GM19025 (cell line): ENCODE measurements around the gene CDKN3.
"Not testable (repeated sequence)": the region's sequence is repeated elsewhere in the genome, so short reads cannot be mapped to it uniquely, and the experiment has no call there.

Experiments used
- ATAC-seq: cut with Tn5 transposase; IDR thresholded peaks from one replicate; pipeline ENCODE4 v1.9.1; 2021; ENCODE audit warnings: mild to moderate bottlenecking, low read depth, moderate library complexity; ENCODE audit not compliant: unreplicated experiment

CDKN3 gene

DNA sequence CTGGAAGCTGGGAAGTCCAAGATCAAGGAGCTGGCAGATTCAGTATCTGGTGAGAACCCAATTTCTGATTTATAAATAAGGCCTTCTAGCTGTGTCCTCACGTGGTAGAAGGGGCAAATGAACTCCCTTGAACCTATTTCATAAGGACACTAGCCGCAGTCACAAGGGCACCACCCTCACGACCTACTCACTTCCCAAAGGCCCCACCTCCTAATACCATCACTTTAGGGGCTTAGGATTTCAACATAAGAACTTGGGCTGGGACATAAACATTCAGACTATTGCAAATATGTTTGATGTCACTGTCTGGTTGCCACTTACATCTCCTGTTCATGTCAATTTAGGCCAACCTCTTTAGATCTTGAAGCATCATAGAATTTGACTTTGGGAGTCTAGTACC lies 55.2 kb downstream of the CDKN3 start:
- no peak for ATAC-seq

DNA sequence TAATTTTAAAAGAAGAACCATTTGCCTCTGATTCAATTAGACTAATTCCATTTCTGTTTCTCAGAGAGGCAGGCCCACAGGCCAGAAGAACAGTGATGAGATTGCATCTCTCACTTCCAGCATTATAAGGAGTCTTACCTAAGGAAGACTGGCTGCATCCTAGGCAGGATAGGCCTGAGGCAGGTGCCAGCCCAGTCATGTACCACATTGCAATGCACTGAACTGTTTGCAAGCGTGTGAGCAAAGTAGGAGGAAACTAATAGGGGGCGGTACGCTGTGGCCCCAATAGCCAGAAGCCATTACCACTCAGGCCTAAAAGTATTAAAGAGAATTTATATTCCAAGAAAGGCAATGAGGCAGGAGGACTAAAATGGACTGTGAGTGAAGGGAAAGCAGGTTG lies 56.4 kb downstream of the CDKN3 start:
- ATAC-seq: no peak

DNA sequence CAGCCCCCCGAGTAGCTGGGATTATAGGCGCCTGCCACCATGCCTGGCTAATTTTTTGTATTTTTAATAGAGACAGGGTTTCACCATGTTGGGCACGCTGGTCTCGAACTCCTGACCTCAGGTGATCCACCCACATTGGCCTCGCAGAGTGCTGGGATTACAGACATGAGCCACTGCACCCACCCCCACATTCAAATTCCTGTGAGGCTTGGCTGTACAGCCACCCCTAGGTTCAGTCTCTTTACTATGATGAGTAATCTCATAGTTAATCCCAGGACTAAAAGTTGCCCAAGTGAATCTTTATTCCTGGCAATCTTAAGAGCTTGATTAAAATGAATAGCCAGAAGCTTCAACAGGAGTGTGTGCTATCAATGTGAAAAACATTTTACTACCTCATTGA lies 57.2 kb downstream of the CDKN3 start:
- not testable (repeated sequence) for ATAC-seq

DNA sequence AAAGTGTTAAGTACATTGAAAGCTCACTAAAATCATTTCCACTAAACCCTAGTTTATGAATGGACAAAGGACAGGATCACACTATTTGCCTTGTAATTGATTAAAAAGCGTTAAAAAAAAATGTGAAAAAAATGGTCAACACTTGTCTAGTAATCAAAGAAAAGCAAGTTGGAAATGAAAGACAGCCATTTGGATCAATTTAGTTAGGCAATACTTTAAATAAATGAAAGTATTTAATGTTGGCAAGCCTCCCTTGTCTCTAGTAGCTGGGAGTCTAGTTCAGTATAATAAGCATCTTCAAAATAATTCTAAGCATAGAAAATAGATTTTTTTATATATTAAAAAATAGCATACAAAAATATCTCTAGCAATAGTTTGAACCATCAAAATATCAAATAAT lies 58.6 kb downstream of the CDKN3 start:
- no peak for ATAC-seq

DNA sequence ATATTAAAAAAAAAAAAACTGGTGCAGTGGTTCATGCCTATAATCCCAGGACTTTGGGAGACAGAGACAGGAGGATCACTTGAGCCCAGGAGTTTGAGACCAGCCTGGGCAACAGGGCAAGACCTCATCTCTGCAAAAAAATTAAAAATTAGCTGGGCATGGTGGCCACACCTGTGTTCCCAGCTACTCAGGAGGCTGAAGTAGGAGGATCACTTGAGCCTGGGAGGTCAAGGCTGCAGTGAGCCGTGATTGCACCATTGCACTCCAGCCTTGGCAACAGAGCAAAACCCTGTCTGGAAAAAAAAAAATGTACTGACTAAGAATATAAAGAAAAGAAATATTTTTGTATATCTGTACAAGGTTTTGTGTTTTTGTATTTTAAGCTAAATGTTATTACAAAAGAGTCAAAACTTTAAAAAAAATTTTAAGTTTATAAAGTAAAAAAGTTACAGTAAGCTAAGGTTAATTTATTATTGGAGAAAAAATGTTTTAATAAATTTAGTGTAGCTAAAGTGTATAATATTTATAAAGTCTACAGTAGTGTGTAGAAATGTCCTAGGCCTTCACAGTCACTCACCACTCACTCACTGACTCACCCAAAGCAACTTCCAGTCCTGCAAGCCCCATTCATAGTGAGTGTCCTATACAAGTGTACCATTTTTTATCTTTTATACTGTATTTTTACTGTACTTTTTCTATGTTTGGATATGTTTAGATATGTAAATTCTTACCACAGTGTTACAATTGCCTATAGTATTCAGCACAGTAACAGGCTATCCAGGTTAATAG lies 60.2 kb downstream of the CDKN3 start:
- not testable (repeated sequence) for ATAC-seq

DNA sequence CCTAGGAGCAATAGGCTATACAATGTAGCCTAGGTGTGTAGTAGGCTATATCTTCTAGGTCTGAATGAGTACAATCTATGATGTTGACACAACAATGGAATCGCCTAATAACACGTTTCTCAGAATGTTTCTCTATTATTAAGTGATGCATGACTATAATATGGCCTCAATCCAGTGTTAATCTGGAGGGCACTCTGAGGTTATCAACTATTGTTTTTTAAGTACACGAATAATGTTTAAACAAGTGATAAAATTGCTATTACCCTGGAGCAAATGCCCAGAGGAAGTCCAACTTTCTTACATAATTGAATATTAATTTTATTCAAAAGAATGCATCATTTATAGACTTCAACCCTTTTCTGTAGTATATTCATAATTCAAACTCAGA lies 60.8 kb downstream of the CDKN3 start:
- ATAC-seq: no peak

DNA sequence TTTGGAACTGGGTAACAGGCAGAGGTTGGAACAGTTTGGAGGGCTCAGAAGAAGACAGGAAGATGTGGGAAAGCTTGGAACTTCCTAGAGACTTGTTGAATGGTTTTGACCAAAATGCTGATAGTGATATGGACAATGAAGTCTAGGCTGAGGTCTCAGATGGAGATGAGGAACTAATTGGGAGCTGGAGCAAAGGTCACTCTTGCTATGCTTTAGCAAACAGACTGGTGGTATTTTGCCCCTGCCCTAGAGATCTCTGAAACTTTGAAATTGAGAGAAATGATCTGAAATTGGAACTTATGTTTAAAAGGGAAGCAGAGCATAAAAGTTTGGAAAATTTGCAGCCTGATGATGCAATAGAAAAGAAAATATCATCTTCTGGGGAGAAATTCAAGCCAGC lies 61.7 kb downstream of the CDKN3 start:
- ATAC-seq: not testable (repeated sequence)

DNA sequence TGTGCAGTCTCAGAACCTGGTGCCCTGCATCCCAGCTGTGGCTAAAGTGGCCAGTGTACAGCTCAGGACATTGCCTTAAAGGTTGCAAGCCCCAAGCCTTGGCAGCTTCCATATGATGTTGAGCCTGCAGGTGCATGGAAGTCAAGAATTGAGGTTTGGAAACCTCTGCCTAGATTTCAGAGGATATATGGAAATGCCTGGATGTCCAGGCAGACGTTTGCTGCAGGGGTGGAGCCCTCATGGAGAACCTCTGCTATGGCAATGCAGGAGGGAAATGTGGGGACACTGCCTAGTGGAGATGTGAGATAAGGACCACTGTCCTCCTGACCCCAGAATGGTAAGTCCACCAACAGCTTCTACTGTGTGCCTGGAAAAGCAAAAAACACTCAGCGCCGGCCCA lies 62.3 kb downstream of the CDKN3 start:
- ATAC-seq: no peak

DNA sequence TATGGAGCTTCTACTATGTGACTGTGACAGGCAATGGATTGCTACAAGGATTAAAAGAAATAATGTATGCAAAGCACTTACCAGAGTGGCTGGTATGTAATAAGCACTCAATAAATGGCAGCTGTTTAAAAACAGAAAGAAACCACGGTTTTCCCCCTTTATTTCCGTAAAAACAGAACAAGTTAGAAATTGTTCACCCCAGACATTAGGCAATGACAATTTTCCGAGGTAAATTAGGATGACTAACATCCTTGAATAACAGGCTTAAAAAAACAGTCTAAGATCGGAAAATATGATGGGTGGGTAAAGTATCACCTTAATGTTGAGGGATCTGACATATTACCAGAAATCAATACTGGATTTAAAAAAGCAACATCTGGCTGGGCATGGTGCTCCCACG lies 65.2 kb downstream of the CDKN3 start:
- no peak for ATAC-seq

DNA sequence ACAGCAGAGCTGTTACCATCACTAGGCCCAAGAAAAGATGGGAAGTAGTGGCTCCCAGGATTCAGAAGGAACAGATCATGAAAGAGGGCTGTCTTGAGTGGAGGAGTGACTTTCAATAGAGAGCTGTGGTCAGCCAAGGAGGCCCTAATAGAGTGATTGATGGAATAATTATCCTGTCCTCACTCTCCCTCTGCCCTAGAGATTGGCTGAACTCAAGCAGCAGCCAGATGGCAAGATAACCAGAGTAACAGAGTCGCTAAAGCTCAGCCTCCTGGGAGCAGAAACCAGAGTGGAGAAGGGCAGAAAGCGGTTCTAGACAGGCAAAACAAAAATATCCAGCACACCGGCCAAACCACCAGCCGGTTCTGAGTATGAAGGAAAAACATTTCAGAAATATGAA lies 68.8 kb downstream of the CDKN3 start:
- ATAC-seq: no peak

DNA sequence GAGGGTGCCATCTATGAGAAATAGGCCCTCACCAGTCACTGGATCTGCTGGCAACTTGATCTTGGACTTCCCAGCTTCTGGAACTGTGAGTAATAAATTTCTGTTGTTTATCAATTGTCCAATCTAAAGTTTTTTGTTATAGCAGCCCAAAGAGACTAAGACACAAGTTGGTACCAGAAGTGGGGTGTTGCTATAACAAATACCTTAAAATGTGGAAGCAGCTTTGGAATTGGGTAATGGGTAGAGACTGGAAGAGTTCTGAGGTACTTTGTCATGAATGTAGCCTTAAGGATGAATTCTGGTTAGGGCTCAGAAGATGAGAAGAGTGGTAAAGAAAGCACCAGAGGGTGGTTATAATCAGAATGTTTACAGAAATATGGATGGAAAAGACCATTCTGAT lies 70.5 kb downstream of the CDKN3 start:
- no peak for ATAC-seq
